ENCODE data around the gene HMX2.

DNA sequence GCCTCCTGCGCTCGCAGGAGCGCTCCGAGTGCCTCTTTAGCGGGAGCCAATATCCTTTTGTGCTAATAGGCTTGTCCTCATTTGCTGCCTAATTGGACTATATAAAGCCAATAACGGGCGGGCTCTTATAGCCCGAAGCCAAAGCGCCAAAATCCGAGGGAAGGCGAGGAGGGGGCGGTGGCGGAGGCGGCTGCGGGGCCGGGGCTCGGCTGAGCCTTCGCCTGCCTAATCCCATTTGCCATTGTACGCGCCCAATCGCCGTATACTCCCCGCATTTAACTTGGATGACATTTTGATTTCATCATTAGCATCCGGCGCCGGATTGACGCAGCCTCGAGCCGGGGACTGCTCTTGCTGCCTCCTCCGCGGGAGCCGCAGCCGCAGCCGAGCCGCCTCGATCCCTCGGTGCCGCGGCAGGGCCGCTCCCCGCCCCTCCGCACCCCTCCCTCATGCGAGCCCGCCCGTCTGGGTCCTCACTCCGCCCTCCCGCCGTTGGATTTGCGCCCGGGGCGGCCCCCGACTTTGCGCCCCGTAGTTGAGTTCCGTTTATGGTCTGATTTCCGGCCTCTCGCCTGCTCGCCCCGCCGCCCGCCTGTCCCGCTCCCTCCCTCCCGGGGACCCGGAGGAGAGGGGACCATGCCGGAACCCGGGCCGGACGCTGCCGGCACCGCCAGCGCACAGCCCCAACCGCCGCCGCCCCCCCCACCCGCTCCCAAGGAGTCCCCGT, 12.4 kb upstream of the HMX2 start, which contains the start of gene HMX3:
- TF ChIP-seq, protein P1, sequence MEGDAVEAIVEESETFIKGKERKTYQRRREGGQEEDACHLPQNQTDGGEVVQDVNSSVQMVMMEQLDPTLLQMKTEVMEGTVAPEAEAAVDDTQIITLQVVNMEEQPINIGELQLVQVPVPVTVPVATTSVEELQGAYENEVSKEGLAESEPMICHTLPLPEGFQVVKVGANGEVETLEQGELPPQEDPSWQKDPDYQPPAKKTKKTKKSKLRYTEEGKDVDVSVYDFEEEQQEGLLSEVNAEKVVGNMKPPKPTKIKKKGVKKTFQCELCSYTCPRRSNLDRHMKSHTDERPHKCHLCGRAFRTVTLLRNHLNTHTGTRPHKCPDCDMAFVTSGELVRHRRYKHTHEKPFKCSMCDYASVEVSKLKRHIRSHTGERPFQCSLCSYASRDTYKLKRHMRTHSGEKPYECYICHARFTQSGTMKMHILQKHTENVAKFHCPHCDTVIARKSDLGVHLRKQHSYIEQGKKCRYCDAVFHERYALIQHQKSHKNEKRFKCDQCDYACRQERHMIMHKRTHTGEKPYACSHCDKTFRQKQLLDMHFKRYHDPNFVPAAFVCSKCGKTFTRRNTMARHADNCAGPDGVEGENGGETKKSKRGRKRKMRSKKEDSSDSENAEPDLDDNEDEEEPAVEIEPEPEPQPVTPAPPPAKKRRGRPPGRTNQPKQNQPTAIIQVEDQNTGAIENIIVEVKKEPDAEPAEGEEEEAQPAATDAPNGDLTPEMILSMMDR (optimal IDR thresholded peaks at IDR 0.05 in 1 of 3, IDR thresholded peaks at IDR 0.05 in 1 of 3, conservative IDR thresholded peaks at IDR 0.05 in 1 of 3; ENCODE audit: extremely low read depth in 1 of 3, insufficient read depth in 2 of 3, low read length in 3 of 3): no peak
- TF ChIP-seq EZH2 (IDR thresholded peaks at IDR 0.05; ENCODE audit: low read length): peak; percentile 84
